ENCODE measurements around the gene ETFRF1. TPM values are rescaled to one million over a fixed set of nuclear protein-coding genes. Genes with fewer than 3 reads are reported as not detected.

Gene ETFRF1
- total RNA-seq, 1 experiment from 2014 or later = 8.4 TPM

GRCh38 chr12:25252946-25253345 is 57.9 kb downstream of the ETFRF1 start:
- H3K9me2 ChIP-seq (ENCODE audit: insufficient read depth) = no peaks in the 10 kb centered on the region
- POLR2A ChIA-PET = no interaction called here
- BruUV-seq (replicated peaks) = no TSS peak
- no peak overlapping the region for H2AFZ ChIP-seq (ENCODE audit: low read depth, low read length, poor library complexity, severe bottlenecking)
- RAD21 ChIA-PET (ENCODE audit: low non-redundant PET in 1 of 2, low total read pairs in 2 of 2, uncharacterized antibody in 2 of 2, unreplicated experiment in 2 of 2) = no interaction called here
- no peaks in the 10 kb centered on the region for H4K20me1 ChIP-seq (ENCODE audit: insufficient read depth)
- H3K4me3 ChIP-seq (replicated peaks in 1 of 2; ENCODE audit: low read depth in 1 of 2, low read length in 2 of 2) = no peak overlapping the region
- CTCF ChIA-PET = no interaction called here
- H3K9ac ChIP-seq (ENCODE audit: low read length) = no peak overlapping the region
- H3K27me3 ChIP-seq (ENCODE audit: insufficient read depth, low read length) = no peaks in the 10 kb centered on the region
- no peak overlapping the region for H3K27ac ChIP-seq (ENCODE audit: low read depth, low read length)
- no peaks in the 10 kb centered on the region for H3K9me3 ChIP-seq (ENCODE audit: control insufficient read depth in 1 of 2, insufficient read depth in 1 of 2, low read depth in 1 of 2, low read length in 2 of 2)
- H3K4me2 ChIP-seq (ENCODE audit: low read length) = no peak overlapping the region
- no peaks in the 10 kb centered on the region for H3K36me3 ChIP-seq (ENCODE audit: control insufficient read depth in 1 of 2, insufficient read depth in 2 of 2, low read length in 2 of 2)
- peaks cover 0 to 16% of the 10 kb centered on the region in 2 experiments; a peak in 3 of 4 replicates for H3K4me1 ChIP-seq (ENCODE audit: control insufficient read depth in 1 of 2, insufficient read depth in 2 of 2, low read length in 2 of 2)
- peaks cover 23% of the 10 kb centered on the region for H3K79me2 ChIP-seq (ENCODE audit: insufficient read depth, low read length)
- no peak for TF ChIP-seq ELF1 (IDR thresholded peaks at IDR 0.05; ENCODE audit: borderline replicate concordance, low read depth)
- TF ChIP-seq FOSL1 (IDR thresholded peaks at IDR 0.05; ENCODE audit: low read depth) = no peak
- TF ChIP-seq JUND (IDR thresholded peaks at IDR 0.05) = no peak
- no peak for TF ChIP-seq CTCF (IDR thresholded peaks at IDR 0.05 in 2 of 3, conservative IDR thresholded peaks at IDR 0.05 in 1 of 3; ENCODE audit: borderline replicate concordance in 1 of 3, insufficient read depth in 1 of 3, low read depth in 2 of 3, low read length in 2 of 3)
- TF ChIP-seq REST (IDR thresholded peaks at IDR 0.05; ENCODE audit: low read depth) = no peak
- no peak for TF ChIP-seq SP1 (IDR thresholded peaks at IDR 0.05; ENCODE audit: low read depth)
- TF ChIP-seq ZNF274 (IDR thresholded peaks at IDR 0.05; ENCODE audit: low read depth, low read length) = no peak
- no peak for TF ChIP-seq EZH2 (IDR thresholded peaks at IDR 0.05)
- TF ChIP-seq YY1 (IDR thresholded peaks at IDR 0.05; ENCODE audit: extremely low read depth, insufficient replicate concordance, low read depth, low read length) = no peak
- TF ChIP-seq EGR1 (IDR thresholded peaks at IDR 0.05; ENCODE audit: low read depth) = no peak
- TF ChIP-seq RAD21 (IDR thresholded peaks at IDR 0.05; ENCODE audit: low read depth) = no peak
- DNase-seq (ENCODE audit: low read depth, low spot score) (no peak), ATAC-seq (no peak)
- intact Hi-C loops (cut with micrococcal nuclease) = no loop called here
